ENCODE measurements around the gene SORD. TPM values are rescaled to one million over a fixed set of nuclear protein-coding genes. Genes with fewer than 3 reads are reported as not detected.

The SORD gene
- total and polyA plus RNA-seq, 10 of the 15 experiments (the other 5 are each of a cell fraction or from before 2014, with no cell fraction given) = 7.5 to 51.6 (median 40.1) TPM

- Histone ChIP-seq H3K79me2 (ENCODE audit: control insufficient read depth, insufficient read depth, low read length) (no peaks in the 10 kb centered on the region), H3K9ac (ENCODE audit: control insufficient read depth, insufficient read depth, low read length) (no peak overlapping the region), H3K4me1 (ENCODE audit: control insufficient read depth, insufficient read depth, low read length) (no peaks in the 10 kb centered on the region; the same call in 1 of the 2 replicates), H4K20me1 (ENCODE audit: control insufficient read depth, insufficient read depth) (no peaks in the 10 kb centered on the region), H3K4me3 (peak overlapping the region; percentile 0; the same call in 1 of the 2 replicates), H3K27ac (ENCODE audit: control insufficient read depth, insufficient read depth) (no peak overlapping the region), H3K36me3 (ENCODE audit: control insufficient read depth in 2 of 2, insufficient read depth in 2 of 2, low read length in 1 of 2) (no peaks in the 10 kb centered on the region), H3K27me3 (replicated peaks in 1 of 2; ENCODE audit: control insufficient read depth in 2 of 2, insufficient read depth in 2 of 2, low read length in 1 of 2) (peaks cover 20 to 36% of the 10 kb centered on the region in 2 experiments), H3K4me2 (ENCODE audit: control insufficient read depth, insufficient read depth) (peak overlapping the region; percentile 24), H2AFZ (ENCODE audit: control insufficient read depth, low read depth, low read length) (no peak overlapping the region), H3K9me3 (replicated peaks; ENCODE audit: control insufficient read depth, insufficient read depth, low read length) (no peaks in the 10 kb centered on the region)
- ChIA-PET CTCF (interaction anchor here (0.7 to 2.2 kb wide), 54 partner anchors 8 to 395 kb away, joined by 3 to 27 read pairs (median 4); partner anchors contain the start of genes DUOX1 and SORD), POLR2A (no interaction called here), SMC1A (ENCODE audit: uncharacterized antibody, unreplicated experiment) (interaction anchor here (0.7 to 1.8 kb wide), 10 partner anchors 9 to 334 kb away, joined by 3 to 9 read pairs (median 3); no protein-coding TSS in a partner anchor), RAD21 (ENCODE audit: unreplicated experiment) (interaction anchor here (0.6 to 1.9 kb wide), 16 partner anchors 9 to 572 kb away, joined by 3 to 16 read pairs (median 4); a partner anchor contains a TSS)
- DNase-seq (ENCODE audit: low read depth, low spot score) (no peak), FAIRE-seq (no peak), ATAC-seq (peak; percentile 46)
- BruUV-seq (replicated peaks) = no TSS peak
- in situ Hi-C loops (cut with MboI) = loop anchor here (10.0 kb wide), 1 partner anchor 57 kb away; no protein-coding TSS in a partner anchor
- TF ChIP-seq YBX1 (IDR thresholded peaks at IDR 0.05) (no peak), PAX5 (IDR thresholded peaks at IDR 0.05; ENCODE audit: borderline replicate concordance, low read depth, low read length) (no peak), KDM1A (IDR thresholded peaks at IDR 0.05; ENCODE audit: borderline replicate concordance) (no peak), POU2F2 (IDR thresholded peaks at IDR 0.05; ENCODE audit: borderline replicate concordance, low read depth, low read length) (no peak), SRF (IDR thresholded peaks at IDR 0.05; ENCODE audit: low read depth in 2 of 2, low read length in 2 of 2) (no peak), CEBPZ (IDR thresholded peaks at IDR 0.05; ENCODE audit: low read depth, low read length) (no peak), PKNOX1 (IDR thresholded peaks at IDR 0.05) (no peak), SMAD1 (IDR thresholded peaks at IDR 0.05; ENCODE audit: low read depth, partially characterized antibody) (no peak), WRNIP1 (IDR thresholded peaks at IDR 0.05; ENCODE audit: borderline replicate concordance, low read depth, low read length) (no peak), KLF5 (IDR thresholded peaks at IDR 0.05; ENCODE audit: partially characterized antibody) (no peak), ETV6 (conservative IDR thresholded peaks at IDR 0.05 in 1 of 2, IDR thresholded peaks at IDR 0.05 in 1 of 2; ENCODE audit: borderline replicate concordance in 1 of 2, low read depth in 1 of 2) (no peak), IRF4 (IDR thresholded peaks at IDR 0.05; ENCODE audit: low read depth, low read length) (no peak), RB1 (IDR thresholded peaks at IDR 0.05; ENCODE audit: borderline replicate concordance) (no peak)
- WGBS (ENCODE audit: insufficient coverage, insufficient replicate concordance, low lambda C conversion rate, missing lambda C conversion rate) = 35% methylated on average over 33 of the region's 33 CpGs
- intact Hi-C loops (cut with micrococcal nuclease; ENCODE audit: unreplicated experiment) = no loop called here
Measured at GRCh38 chr15:45117308-45118130, 94.5 kb downstream of the SORD start.

All from GM12878 (cell line).